ENCODE data around the gene VPS16.
A peak's percentile ranks its signal among the peaks of the same experiment; 100 is the strongest.
"Not testable (repeated sequence)": the region's sequence is repeated elsewhere in the genome, so short reads cannot be mapped to it uniquely, and the experiment has no call there.

VPS16 gene

DNA sequence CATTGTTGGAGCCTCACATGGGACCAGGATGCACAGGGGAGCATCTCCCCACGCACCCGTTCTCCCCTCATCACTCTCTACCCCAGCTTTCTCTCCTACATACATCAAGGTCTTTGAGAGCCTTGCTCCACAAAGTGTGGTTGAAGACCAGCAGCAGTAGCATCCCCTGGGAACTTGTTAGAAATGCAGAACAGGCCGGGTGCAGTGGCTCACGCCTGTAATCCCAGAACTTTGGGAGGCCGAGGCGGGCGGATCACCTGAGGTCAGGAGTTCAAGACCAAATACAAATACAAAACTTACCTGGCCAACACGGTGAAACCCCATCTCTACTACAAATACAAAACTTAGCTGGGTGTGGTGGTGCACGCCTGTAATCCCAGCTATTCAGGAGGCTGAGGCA, 32.6 kb upstream of the VPS16 start:
- DNase-seq = not testable (repeated sequence)

DNA sequence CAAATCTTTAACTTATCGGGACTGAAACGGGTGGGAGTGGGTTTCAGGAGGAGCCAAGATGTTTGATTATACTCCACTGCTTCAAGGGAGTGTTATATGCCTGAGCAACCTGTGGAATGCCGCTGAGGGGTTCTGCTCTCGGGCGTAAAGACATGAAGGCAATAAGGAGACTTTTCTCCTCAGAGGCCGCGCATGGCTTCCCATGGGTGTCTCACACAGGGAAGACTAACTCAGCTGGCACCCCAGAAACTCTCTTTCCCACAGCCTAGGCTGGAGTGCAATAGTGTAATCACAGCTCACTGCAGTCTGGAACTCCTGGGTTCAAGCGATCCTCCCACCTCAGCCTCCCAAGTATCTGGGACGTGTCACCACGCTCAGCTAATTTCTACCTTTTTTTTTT, 30.9 kb upstream of the VPS16 start:
- no peak for DNase-seq

DNA sequence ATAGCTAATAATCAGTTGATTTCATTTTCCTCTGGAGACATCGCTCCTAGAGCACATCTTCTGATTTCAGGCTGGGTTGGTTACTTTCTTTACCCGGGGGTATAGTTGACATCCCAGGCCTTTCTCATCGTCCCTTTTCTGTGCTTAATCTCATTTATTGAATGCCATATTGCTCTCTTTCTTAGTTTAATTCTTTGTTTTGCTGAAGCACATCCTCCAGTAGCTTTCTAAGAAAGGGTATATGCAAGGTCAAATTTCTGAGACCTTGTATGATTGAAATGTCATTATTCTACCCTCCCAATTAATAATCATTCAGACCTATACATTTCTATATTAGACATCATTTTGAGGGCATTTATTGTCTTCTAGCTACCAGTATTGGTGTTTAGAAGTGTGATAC, 28.4 kb upstream of the VPS16 start:
- DNase-seq = no peak

DNA sequence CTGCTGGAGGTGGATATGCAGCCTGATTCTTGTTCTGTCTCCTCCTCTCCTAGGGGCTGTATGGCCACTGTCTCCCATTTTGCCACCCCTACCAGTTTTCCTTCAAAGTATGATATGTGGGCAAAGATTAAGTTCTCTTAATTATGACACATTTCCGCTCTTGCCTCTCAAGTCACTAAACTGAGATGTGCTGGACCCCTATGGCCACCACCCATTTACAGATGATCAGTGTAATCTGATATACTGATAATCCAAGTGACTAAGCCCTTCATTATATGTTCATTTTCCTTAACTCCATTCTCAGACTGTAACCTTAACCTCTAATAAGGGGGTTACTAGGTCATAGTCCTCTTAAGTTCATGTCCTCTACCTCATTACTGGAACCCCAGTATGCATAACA, 26.5 kb upstream of the VPS16 start:
- DNase-seq = no peak

DNA sequence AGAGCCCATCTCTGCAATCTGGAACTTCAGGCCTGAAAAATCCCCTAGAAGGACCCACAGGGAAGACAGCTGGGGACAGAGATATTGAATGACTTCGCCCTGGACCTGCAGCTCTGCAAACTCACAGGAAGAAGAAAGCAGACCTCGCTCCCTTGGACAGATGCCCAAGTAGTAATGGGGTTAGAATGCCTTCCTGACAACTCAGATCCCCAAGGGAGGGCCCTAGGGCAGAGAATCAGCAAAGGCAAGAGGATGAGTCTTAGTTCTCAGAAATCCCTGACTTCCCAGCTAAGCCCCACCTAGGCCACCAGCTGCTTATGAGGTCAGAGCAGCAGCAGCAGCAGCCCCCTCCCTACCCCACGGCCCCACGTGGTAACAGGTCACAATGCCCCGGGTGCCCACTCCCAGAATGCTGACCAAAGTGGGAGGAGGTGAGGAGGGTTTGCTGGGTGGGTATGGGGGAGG, 25.9 kb upstream of the VPS16 start, which contains the start of gene C20orf141:
TSS of gene C20orf141 (plus strand) at position 401 of the 465 bp plus-strand sequence. CDS start 198 bp downstream, outside the sequence.
- peak; percentile 86 for DNase-seq

DNA sequence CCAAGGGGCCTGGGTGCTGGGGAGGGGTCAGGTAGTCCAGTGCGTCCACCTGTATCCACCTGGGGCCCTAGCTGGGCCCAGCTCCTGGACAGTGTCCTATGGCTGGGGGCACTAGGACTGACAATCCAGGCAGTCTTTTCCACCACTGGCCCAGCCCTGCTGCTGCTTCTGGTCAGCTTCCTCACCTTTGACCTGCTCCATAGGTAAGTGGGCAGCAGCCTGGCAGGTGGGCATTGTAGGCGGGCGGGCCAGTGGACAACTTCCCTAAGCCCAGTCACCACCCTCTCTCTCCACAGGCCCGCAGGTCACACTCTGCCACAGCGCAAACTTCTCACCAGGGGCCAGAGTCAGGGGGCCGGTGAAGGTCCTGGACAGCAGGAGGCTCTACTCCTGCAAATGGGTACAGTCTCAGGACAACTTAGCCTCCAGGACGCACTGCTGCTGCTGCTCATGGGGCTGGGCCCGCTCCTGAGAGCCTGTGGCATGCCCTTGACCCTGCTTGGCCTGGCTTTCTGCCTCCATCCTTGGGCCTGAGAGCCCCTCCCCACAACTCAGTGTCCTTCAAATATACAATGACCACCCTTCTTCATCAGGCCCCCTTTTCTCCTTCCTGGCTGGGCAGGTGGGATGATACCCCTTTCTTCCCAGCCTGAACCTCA, 25.2 kb upstream of the VPS16 start:
- DNase-seq = no peak

DNA sequence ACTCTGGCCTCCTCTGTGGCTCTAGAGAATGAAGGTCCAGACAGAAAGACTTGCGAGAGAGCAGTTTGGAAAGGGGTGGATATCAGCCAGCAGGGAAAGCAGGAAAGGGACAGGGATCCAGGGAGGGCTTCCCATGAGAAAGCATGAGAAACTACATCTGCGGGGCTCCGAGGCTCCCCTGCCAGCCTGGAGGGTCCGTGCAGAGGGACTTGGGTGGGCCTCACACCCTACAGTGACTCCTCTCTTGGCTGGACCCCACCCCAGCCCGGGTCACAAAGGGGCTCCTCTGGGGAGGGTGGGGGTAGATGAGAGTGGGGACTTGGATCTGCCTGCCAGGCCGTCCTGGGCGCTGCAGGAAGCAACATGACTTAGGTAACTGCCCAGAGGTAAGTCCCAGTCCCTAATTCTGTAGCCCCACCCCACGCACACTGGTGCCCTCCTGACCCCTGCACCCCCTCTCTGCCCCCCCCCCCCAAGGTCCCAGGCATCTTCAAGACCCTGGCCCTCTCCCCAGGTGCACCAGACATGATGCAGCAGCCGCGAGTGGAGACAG, 24.4 kb upstream of the VPS16 start, which contains the start of gene TMEM239:
TSS of gene TMEM239 (plus strand) at position 335 of the 553 bp plus-strand sequence. CDS start at position 526, 191 bp downstream.
- DNase-seq = no peak

DNA sequence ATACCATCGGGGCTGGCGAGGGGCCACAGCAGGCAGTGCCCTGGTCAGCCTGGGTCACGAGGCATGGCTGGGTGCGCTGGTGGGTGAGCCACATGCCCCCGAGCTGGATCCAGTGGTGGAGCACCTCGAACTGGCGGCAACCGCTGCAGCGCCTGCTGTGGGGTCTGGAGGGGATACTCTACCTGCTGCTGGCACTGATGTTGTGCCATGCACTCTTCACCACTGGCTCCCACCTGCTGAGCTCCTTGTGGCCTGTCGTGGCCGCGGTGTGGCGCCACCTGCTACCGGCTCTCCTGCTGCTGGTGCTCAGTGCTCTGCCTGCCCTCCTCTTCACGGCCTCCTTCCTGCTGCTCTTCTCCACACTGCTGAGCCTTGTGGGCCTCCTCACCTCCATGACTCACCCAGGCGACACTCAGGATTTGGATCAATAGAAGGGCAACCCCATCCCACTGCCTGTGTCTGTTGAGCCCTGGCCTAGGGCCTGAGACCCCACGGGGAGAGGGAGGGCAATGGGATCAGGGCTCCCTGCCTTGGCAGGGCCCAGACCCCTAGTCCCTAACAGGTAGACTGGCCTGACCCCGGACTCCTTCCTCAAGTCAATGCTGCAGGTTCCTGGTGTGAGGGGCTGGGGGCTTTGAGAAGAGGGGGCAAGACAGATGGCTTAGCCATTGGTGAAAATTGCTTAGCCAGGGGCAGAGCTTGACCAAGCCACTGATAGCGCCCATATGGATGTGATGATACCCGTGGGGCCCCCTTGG, 23.8 kb upstream of the VPS16 start:
- no peak for DNase-seq

DNA sequence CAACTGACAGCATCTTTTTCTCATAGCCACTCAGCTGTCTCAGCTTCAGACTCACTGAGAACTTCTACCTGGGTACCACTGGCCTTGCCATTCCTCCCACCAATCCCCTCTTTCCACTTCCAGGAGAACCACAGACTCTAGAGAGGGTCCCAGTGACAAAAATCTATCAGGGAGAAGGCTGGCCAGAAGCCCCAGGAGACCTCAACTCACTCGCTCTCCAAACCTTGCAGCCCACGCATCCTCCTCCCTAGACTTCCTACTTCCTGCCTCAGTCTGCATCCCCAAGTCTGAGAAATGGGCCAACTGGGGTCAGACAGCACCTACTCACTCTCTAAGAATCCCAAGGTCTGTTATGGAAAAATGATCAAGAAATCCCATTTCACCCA, 23.2 kb upstream of the VPS16 start:
- no peak for DNase-seq

DNA sequence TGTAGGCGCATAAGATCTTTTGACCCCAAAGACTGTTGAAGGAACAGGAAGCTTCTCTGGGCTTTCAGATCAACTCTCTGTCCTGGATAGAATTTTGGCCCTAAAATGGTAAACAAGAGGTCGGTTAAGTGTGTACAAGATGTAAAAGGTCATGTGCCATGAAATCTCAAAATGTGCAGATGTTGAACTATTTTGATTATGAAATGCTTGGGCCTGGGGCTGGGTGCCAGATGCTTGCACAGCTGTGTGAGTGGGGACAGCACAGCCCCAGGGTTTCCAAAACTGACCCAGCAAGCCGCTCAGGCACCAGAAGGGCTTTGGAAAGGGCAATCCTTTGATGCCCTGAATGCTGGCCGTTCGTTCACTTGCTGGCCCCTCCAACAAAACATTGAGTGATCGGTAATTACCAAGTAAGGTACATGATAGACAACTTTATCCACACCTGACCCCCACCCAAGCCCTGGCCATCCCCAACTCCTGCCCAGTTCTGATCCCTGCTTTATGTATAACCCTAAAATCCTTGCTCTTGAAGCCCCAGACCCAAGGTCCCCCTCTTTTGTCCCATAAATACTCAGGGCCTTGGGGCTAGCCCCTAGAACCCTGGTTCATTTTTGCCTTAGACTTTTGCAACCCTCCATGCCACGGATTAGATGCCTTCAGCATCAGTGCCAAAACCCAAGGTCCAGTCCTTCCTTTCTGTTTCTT, 22.5 kb upstream of the VPS16 start:
- DNase-seq = no peak

DNA sequence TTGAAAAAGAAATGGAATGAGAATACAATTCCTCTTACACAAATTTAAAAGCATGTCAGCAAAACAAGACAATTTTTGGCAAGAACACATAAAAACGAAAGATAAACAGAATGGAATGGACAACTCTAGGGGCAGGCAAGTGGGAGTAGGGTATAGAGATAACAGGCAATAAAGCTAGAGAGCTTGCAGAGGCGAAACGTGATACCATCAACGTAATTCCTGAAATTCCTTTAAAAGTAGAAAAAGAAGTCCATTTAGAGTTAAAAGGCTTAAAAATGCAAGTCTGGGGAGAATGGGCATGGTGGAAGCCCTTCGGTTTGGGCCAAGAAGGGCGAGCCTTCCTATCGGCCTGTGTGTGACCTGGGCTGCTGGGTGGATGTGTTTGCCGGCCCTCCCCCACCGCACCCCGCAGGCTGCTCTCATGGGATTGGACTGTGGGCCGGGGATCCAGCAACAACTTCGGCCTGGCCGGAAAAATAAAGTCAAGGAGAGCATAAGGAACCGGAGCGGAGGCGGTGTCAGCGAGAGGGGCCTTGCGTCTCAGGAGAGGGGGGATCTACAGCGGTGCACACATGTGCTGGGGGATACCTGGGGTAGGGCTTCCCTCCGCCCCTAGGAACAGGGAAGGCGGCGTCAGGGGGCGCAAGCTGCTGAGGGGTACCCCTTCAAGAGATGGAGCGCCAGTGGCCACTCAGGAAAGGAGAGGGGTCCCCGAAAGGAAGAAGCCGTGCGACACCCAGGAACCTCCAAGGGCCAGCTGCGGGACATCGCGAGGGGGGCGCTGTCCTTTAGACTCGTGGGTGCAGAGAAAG, 20.3 kb upstream of the VPS16 start:
- no peak for DNase-seq

DNA sequence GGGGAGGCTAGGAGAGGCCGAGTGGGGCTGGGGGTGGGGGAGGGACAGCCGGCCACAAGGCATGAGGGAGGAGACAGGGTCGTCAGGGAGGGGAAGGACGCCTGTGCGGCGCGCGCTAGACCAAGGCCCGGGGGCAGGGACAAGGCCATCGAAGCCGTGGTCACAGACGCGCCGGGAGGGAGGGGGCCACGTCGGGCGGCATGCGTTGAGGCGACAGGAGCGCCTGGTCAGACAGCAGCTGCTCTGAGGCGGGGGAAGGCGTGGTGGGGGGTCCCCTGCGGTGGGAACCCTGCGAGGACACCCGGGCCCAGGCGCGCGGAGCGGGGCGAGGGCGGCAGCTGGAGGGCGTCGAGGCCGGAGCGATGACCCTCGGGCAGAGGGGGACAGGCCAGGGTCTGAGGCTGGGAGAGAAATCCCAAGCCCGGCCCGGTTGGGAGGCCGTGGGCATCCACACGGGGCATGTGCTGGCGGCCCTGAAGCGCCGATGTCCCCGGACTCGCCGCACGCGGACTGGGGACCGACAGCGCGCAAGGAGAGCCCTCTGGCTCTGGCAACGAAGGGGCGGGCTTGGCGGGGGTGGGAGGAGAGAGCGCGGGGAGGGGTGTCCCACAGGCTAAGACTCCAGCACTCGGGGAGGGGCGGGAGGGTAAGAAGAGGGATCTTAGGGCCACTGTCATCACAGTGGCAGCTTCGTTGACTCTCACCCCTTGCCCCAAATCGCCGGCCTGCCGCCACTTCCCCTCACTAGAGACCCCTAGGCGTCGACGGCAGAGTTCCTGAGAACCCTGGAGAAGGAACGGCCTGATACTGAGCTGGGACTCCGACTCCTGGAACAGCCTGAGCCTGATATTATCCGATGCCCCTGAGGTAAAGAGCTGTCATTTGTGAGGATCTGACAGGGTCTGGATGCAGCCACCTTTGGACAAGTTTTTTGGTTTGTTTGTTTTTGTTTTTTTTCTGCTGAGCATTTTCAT, 19.4 kb upstream of the VPS16 start:
- no peak for DNase-seq

DNA sequence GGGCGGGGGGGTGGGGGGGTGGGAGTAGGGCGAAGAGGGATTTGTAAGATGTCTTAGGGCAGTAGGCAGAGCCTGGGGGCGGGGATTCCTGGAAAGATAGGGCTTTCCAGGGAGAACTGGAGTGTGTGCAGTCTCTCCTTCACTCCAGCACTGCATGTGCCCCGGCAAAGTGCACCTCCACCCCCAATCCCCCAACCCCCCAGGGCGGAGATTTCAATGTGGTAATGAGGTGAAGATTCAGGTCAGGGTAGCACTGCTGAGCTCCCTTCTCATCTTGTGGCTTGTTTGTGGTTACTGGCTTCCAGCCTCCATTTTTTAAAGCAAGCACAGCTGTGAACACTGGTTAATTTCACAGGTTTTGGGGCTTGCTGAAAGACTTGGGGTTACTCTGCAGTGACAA, 18.5 kb upstream of the VPS16 start:
- DNase-seq = no peak

DNA sequence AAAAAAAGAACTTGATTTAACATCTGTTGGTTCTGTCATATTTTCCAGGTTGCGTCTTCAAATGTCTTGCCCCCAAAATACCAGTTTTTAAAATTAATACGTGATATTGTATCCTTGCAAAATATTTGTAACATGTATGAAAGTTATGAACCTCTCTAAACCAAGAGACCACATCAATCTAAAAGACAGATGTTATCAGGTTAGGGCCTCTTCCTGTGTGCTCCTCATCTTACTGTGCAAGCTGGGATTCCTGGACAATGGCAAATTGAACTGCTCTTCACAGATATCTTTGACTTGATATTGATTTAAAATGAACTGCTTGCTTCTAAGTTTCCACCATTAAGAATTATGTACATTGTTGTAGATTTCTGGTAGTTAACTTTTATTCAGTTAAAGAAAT, 14.8 kb upstream of the VPS16 start:
- no peak for DNase-seq

DNA sequence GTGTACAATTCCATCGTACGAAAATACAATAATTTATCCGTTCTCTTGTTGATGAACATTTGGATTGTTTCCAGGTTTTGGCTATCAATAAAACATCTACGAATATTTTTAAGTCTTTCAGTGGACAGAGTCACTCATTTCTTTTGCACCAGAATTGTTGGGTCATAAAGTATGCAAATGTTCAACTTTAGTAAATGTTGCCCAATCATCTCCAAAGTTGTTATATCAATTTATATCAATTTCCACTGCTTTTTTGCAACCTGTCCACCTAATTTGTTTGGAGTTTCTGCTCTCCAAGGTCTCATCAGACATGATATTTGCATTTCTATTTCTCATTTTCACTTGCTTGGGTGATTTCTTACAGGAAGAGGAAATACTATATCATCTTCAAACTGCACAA, 13.9 kb upstream of the VPS16 start:
- no peak for DNase-seq

DNA sequence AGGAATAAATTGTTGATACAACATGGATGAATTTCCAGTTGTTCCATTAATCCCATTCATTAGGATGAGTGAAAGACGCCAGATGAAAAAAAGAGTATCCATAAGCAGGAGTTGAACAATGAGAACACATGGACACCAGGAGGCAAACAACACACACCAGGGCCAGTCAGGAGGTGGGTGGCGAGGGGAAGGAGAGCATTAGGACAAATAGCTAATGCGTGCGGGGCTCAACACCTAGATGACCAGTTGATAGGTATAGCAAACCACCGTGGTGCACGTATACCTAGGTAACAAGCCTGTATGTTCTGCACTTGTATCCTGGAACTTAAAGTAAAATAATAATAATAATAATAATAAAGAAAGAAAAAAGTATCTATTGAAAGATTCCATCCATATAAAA, 11.2 kb upstream of the VPS16 start:
- DNase-seq = no peak

DNA sequence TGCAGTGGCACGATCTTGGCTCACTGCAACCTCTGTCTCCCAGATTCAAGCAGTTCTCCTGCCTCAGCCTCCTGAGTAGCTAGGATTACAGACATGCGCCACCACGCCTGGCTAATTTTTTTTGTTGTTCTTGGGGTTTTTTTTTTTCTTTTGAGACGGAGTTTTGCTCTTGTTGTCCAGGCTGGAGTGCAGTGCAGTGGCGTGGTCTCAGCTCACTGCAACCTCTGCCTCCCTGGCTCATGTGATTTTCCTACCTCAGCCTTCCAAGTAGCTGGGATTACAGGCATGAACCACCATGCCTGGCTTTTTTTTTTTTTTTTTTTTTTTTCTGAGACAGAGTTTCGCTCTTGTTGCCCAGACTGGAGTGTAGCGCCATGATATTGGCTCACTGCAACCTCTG, 9.3 kb upstream of the VPS16 start:
- not testable (repeated sequence) for DNase-seq

DNA sequence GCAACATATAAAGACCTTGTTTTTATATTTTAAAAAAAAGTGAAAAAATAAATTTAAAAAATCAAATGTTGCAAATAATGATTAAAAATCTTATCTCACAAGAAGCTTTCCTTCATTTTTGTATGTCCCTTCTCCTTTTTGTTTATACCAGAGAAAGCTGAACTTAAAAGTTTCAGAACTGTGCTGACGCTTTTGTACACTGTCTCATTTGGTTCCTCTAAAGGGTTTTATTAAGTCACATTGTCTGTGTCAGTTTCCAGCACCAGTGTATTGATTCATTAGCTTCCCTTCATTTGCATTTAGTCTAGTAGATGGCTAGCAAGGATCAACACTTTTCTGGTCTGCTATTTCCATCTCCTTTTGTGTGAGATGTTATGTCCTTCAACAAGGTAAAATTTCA, 6.8 kb upstream of the VPS16 start:
- DNase-seq = no peak

DNA sequence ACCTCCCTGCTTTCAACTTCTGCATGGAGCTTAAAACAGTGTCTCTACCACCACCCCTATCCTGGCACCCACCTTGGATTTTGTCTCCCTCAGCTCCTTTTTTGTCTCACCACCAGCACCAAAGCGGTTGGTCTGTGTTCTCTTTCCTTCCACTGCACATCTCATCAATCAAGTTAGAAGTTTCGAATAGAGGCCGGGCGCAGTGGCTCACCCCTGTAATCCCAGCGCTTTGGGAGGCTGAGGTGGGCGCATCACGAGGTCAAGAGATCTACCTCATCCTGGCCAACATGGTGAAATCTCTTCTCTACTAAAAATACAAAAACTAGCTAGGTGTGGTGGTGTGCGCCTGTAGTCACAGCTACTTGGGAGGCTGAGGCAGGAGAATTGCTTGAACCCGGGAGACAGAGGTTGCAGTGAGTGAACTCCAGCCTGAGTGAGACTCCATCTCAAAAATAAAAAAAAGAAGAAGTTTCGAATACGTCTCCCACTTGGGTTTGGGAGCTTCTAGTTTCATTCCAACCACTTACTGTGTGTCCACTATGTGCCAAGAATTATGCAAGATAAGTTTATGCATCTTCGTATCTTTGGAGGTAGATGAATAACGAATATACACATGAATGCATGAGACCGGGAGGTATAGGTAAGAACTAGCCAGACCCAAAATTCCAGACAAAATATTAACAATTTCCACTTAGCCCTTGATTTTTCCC, 6.0 kb upstream of the VPS16 start:
- DNase-seq = no peak

DNA sequence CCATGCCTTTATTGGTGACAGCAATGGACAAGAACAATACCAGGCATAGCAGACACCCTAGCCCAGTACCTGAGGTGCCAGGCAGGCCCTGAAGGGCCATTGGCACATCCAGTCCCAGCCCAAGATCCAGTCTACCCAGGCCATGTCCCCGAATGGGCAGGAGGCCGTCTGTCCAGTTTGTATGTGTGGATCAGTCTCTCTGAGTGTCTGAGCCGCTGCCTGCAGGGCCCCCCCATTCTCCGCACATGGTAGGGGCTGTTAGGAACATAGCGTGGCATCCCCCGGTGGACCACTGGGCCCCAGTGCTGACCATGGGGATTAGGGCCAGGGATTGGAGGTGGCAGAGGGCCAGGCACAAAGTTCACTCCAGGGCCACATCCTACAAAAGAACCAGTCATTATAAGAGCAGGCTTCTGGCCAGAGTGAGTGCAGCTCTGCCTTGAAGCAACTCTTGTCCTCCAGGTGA, 5.2 kb upstream of the VPS16 start:
- DNase-seq = no peak
